ENCODE measurements around the gene OR52B6. TPM values are rescaled to one million over a fixed set of nuclear protein-coding genes. Genes with fewer than 3 reads are reported as not detected.
"Not testable (repeated sequence)": the region's sequence is repeated elsewhere in the genome, so short reads cannot be mapped to it uniquely, and the experiment has no call there.

OR52B6 gene
- total RNA-seq, 2 experiments from 2014 or later, result not detected

- H3K4me3 Mint-ChIP-seq, result no peak overlapping the region
- intact Hi-C loops (cut with DNase I, micrococcal nuclease), result no loop called here
- H3K27me3 Mint-ChIP-seq, result peaks cover 15% of the 10 kb centered on the region
- no peaks in the 10 kb centered on the region for H3K9me3 Mint-ChIP-seq (ENCODE audit: low read depth)
- CTCF ChIA-PET, result interaction anchor here (0.6 to 1.6 kb wide), 4 partner anchors 11 to 92 kb away, joined by 3 read pairs; no protein-coding TSS in a partner anchor
- peaks cover 6% of the 10 kb centered on the region for H3K4me1 Mint-ChIP-seq
- POLR2A ChIA-PET, result no interaction called here
- H3K36me3 Mint-ChIP-seq (ENCODE audit: low read depth), result no peaks in the 10 kb centered on the region
- ATAC-seq (no peak), DNase-seq (no peak)
- no peak overlapping the region for H3K27ac Mint-ChIP-seq
Measured at GRCh38 chr11:5597953-5598352, 17.3 kb downstream of the OR52B6 start.

DNA sequence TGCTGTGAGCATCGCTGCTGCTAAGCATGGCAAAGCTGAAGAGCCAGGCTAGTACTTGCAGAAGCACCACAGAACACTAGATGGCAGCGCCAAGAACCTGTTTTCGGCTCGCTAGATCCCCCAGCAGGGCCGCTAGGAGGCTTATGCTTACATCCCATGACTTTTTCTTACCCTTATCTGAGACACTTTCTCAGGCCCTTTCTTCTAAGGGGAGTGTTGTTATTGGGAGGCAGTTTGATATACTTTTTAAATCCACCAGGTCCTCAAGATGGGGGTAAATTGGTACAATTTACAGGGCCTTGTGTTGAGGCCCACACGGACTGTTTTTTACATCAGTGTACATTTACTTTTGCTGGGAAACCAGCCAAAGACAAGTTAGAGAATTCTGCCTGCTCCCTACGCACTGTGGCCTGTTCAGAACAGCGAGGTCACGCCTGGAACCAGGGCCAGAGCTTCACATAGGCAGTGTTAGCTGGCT lies 19.7 kb downstream of the OR52B6 start:
- intact Hi-C loops (cut with DNase I, micrococcal nuclease), result loop anchor here (1.0 to 2.0 kb wide), 3 partner anchors 112 to 290 kb away; partner anchors contain the start of gene OR52N2 (in 2 of the 2)
- POLR2A ChIA-PET, result no interaction called here
- H3K27me3 Mint-ChIP-seq, result peaks cover 15% of the 10 kb centered on the region

DNA sequence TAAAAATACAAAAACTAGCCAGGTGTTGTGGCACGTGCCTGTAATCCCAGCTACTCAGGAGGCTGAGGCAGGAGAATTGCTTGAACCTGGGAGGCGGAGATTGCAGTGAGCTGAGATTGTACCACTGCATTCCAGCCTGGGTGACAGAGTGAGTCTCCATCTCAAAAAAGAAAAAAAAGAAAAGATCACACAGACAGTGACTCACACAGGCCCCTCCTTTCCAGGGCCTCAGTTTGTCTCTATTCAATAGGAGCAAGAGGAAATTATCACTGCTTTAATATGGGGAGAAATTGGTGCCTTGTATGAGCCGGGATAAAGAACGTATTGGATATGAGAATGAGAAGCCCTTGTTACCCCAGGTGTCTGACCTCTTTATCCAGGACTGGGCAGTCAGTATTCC lies 22.1 kb downstream of the OR52B6 start:
- intact Hi-C loops (cut with DNase I, micrococcal nuclease), result not testable (repeated sequence)

More for the DNA sequence above, 19.7 kb downstream of the OR52B6 start:
- CTCF ChIA-PET, result interaction anchor here (0.6 to 2.2 kb wide), 8 partner anchors 8 to 290 kb away, joined by 3 to 8 read pairs (median 4); no protein-coding TSS in a partner anchor
- H3K9me3 Mint-ChIP-seq (ENCODE audit: low read depth), result no peaks in the 10 kb centered on the region
- DNase-seq (peak; percentile 78), ATAC-seq (peak; percentile 93)
- no peaks in the 10 kb centered on the region for H3K36me3 Mint-ChIP-seq (ENCODE audit: low read depth)
- peaks cover 6% of the 10 kb centered on the region for H3K4me1 Mint-ChIP-seq
- no peak overlapping the region for H3K27ac Mint-ChIP-seq
- no peak overlapping the region for H3K4me3 Mint-ChIP-seq

GRCh38 chr11:5603326-5603725 lies 22.6 kb downstream of the OR52B6 start:
- POLR2A ChIA-PET, result no interaction called here
- CTCF ChIA-PET, result interaction anchor here (0.6 to 1.7 kb wide), 2 partner anchors 126 to 207 kb away, joined by 3 to 4 read pairs; no protein-coding TSS in a partner anchor
- no peak overlapping the region for H3K27ac Mint-ChIP-seq
- no peaks in the 10 kb centered on the region for H3K36me3 Mint-ChIP-seq (ENCODE audit: low read depth)
- H3K4me1 Mint-ChIP-seq, result no peaks in the 10 kb centered on the region
- ATAC-seq (no peak), DNase-seq (no peak)
- peaks cover 5% of the 10 kb centered on the region for H3K27me3 Mint-ChIP-seq
- H3K4me3 Mint-ChIP-seq, result no peak overlapping the region
- intact Hi-C loops (cut with DNase I, micrococcal nuclease), result no loop called here
- H3K9me3 Mint-ChIP-seq (ENCODE audit: low read depth), result no peaks in the 10 kb centered on the region

More for the DNA sequence above, 22.1 kb downstream of the OR52B6 start:
- not testable (repeated sequence) for H3K4me3 Mint-ChIP-seq; H3K27ac Mint-ChIP-seq; DNase-seq; H3K4me1 Mint-ChIP-seq; H3K27me3 Mint-ChIP-seq; H3K36me3 Mint-ChIP-seq (ENCODE audit: low read depth); H3K9me3 Mint-ChIP-seq (ENCODE audit: low read depth); ATAC-seq
- POLR2A ChIA-PET, result interaction anchor here (0.7 kb wide), 1 partner anchor 82 kb away, joined by 4 read pairs; no protein-coding TSS in a partner anchor
- CTCF ChIA-PET, result interaction anchor here (0.6 kb wide), 1 partner anchor 125 kb away, joined by 3 read pairs; no protein-coding TSS in a partner anchor

DNA sequence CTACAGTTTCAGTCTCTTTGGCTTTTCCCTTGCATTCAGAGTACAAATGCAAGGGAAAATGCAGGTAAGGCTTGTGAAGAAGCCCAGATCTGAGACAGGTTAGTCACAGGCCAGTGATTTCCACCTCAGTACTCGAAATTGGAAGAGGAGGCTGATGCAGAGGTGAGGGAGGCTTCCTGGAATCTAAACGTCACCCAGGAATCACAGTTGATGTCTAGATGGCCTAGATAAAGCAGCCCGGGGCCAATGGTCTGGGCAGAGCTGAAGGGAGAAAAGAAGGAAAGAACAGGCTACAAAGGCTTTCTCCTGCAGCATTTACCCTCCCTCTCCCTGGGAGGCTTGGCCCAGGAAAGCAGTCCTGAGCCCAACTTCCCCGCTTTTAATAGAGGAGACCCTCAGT lies 24.2 kb downstream of the OR52B6 start:
- DNase-seq, result no peak
- ATAC-seq, result no peak
- intact Hi-C loops (cut with DNase I, micrococcal nuclease), result no loop called here
- POLR2A ChIA-PET, result no interaction called here
- Mint-ChIP-seq H3K27ac (no peak overlapping the region), H3K27me3 (no peaks in the 10 kb centered on the region), H3K4me1 (no peaks in the 10 kb centered on the region), H3K9me3 (ENCODE audit: low read depth) (no peaks in the 10 kb centered on the region), H3K36me3 (ENCODE audit: low read depth) (no peaks in the 10 kb centered on the region), H3K4me3 (no peak overlapping the region)
- CTCF ChIA-PET, result interaction anchor here (1.7 kb wide), 1 partner anchor 205 kb away, joined by 4 read pairs; no protein-coding TSS in a partner anchor

GRCh38 chr11:5605849-5606248 lies 25.2 kb downstream of the OR52B6 start:
- intact Hi-C loops (cut with DNase I, micrococcal nuclease), result no loop called here
- ChIA-PET CTCF (interaction anchor here (0.6 kb wide), 1 partner anchor 1489 kb away, joined by 3 read pairs; no protein-coding TSS in a partner anchor), POLR2A (interaction anchor here (0.6 kb wide), 2 partner anchors 91 to 997 kb away, joined by 3 read pairs; no protein-coding TSS in a partner anchor)
- Mint-ChIP-seq H3K27ac (no peak overlapping the region), H3K27me3 (no peaks in the 10 kb centered on the region), H3K4me3 (no peak overlapping the region), H3K36me3 (ENCODE audit: low read depth) (no peaks in the 10 kb centered on the region), H3K9me3 (ENCODE audit: low read depth) (no peaks in the 10 kb centered on the region), H3K4me1 (peaks cover 4% of the 10 kb centered on the region)
- ATAC-seq (no peak), DNase-seq (no peak)

DNA sequence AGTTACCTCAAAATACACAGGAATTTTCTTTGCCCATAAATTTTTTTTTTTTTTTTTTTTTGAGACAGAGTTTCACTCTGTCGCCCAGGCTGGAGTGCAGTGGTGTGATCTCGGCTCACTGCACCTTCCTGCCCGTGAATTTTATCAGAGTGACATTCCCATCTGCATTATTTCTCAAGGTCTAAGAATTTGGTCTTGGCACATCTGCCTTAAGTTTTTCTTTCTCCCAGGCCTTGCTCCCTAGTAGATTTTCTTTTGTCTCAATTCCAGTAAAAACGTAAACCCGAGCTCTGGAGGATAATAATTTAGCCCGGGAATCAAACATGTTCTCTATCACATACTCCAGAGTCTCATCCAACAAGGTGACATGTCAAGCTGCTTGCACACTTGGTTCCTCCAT lies 28.1 kb downstream of the OR52B6 start:
- ATAC-seq (no peak), DNase-seq (no peak)
- no peak overlapping the region for H3K27ac Mint-ChIP-seq
- CTCF ChIA-PET, result interaction anchor here (0.7 kb wide), 1 partner anchor 11 kb away, joined by 3 read pairs; no protein-coding TSS in a partner anchor
- no peak overlapping the region for H3K4me3 Mint-ChIP-seq
- H3K4me1 Mint-ChIP-seq, result peaks cover 4% of the 10 kb centered on the region
- H3K27me3 Mint-ChIP-seq, result no peaks in the 10 kb centered on the region
- no peaks in the 10 kb centered on the region for H3K9me3 Mint-ChIP-seq (ENCODE audit: low read depth)
- intact Hi-C loops (cut with DNase I, micrococcal nuclease), result no loop called here
- POLR2A ChIA-PET, result no interaction called here
- no peaks in the 10 kb centered on the region for H3K36me3 Mint-ChIP-seq (ENCODE audit: low read depth)

DNA sequence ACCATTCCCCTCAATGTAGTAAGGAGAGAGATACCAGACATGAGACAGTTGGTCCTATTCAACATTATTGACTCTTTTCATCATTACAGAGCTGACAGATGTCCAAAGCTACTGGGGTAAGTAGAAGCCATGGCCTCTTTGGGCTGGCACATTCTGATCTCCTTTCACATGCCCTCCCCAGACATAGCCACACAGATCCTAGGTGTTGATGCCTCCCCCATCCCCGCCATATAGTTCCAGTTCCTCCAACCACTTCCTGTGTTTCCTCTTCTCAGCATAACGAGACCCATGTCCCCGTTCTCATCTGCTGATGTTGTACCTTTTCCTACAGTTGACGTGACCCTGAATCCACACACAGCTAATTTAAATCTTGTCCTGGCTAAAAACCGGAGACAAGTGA lies 29.8 kb downstream of the OR52B6 start:
- no peaks in the 10 kb centered on the region for H3K36me3 Mint-ChIP-seq (ENCODE audit: low read depth)
- DNase-seq (no peak), ATAC-seq (no peak)
- peak overlapping the region; percentile 32 for H3K27ac Mint-ChIP-seq
- ChIA-PET CTCF (interaction anchor here (0.8 to 1.0 kb wide), 3 partner anchors 10 to 640 kb away, joined by 3 read pairs; no protein-coding TSS in a partner anchor), POLR2A (no interaction called here)
- H3K27me3 Mint-ChIP-seq, result no peaks in the 10 kb centered on the region
- peaks cover 4% of the 10 kb centered on the region for H3K4me1 Mint-ChIP-seq
- no peak overlapping the region for H3K4me3 Mint-ChIP-seq
- H3K9me3 Mint-ChIP-seq (ENCODE audit: low read depth), result no peaks in the 10 kb centered on the region
- intact Hi-C loops (cut with DNase I, micrococcal nuclease), result no loop called here

DNA sequence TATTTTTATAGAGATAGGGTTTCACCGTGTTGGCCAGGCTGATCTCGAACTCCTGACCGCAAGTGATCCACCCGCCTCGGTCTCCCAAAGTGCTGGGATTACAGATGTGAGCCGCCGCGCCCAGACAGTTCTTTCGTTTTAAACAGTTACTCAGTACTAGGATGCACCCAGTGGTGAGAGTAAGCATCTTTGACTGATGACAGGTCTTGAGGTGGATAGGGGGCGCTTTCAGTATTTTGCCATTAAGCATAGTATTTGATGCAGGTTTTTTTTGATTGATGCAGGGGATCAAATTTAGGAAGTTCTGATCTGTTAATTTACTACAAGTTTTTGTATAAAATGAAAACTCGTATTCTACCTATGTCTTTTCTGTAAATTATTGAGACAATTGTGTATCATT lies 30.9 kb downstream of the OR52B6 start:
- no peak for DNase-seq
- Mint-ChIP-seq H3K36me3 (ENCODE audit: low read depth) (no peaks in the 10 kb centered on the region), H3K27ac (no peak overlapping the region), H3K4me1 (peaks cover 4% of the 10 kb centered on the region), H3K27me3 (no peaks in the 10 kb centered on the region), H3K9me3 (ENCODE audit: low read depth) (no peaks in the 10 kb centered on the region), H3K4me3 (no peak overlapping the region)
- ChIA-PET CTCF (interaction anchor here (0.6 kb wide), 1 partner anchor 975 kb away, joined by 3 read pairs; the partner anchor contains the start of gene OR51D1), POLR2A (no interaction called here)
- intact Hi-C loops (cut with DNase I, micrococcal nuclease), result no loop called here
- no peak for ATAC-seq

DNA sequence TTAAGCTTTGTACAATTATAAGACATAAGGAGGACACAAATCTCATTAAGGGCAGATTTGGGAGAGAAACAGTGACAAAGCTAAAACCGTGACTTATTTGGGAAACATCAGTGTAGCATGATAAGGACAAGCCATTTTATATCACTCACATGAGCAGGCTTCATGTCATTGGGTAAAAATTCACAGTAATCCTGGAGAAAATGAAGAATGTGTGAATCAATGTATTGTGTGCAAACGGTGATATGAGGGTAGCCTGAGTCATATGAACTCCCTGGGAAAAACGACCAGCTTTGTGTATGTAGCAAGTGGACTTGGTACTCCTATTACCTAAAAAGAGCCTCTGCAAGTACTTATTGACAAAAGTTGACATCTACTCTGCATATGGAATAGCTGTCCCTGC lies 38.1 kb downstream of the OR52B6 start:
- Mint-ChIP-seq H3K27ac (no peak overlapping the region), H3K27me3 (no peaks in the 10 kb centered on the region), H3K4me3 (no peak overlapping the region), H3K36me3 (ENCODE audit: low read depth) (peaks cover 2% of the 10 kb centered on the region), H3K9me3 (ENCODE audit: low read depth) (no peaks in the 10 kb centered on the region), H3K4me1 (peaks cover 2% of the 10 kb centered on the region)
- ChIA-PET POLR2A (no interaction called here), CTCF (no interaction called here)
- no peak for DNase-seq
- intact Hi-C loops (cut with DNase I, micrococcal nuclease), result no loop called here
- no peak for ATAC-seq

DNA sequence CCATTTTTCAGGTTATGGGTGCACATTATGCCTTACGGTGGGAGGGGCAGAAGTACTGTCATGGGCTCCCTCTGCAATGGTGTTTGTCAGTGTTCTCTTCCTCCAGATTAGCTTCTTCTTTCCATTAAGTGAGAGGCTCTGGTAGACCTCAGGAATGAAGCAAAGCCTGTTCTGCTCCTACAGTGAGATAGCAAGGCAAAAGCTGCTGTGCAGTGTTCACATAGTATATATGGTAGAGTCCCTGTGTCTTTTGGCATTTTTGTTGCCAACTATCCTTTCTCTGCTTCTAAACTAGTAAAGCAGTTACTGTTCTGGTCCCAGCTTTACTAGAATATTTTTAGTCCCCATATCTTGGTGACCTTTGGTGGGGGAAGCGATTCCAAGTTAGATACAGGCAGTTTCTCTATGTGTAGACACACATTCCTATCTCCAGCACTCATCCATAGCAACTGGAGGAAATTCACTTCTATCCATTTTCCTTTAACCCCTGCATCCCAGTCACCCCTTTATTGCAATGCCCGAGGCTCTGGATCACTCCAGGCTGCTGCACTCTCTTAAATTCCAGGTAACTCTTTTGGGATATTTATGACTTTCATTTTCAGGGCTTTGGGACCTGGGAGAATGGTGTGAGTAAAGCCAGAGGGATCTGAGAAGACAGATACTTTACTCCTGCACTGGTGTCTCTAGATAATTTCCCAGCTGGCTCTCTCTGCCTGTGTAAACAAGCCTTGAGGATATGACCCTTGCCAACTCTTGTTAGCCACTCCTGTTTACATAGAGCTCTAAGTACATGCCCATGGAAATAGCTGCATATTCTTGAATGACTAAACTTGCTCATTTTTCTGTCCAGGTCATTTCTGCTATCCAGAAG lies 40.2 kb downstream of the OR52B6 start:
- Mint-ChIP-seq H3K27me3 (no peaks in the 10 kb centered on the region), H3K9me3 (ENCODE audit: low read depth) (no peaks in the 10 kb centered on the region), H3K4me3 (no peak overlapping the region), H3K36me3 (ENCODE audit: low read depth) (peaks cover 4% of the 10 kb centered on the region), H3K27ac (no peak overlapping the region), H3K4me1 (peaks cover 12% of the 10 kb centered on the region)
- ChIA-PET CTCF (interaction anchor here (1.6 kb wide), 1 partner anchor 64 kb away, joined by 4 read pairs; the partner anchor contains the start of gene TRIM5), POLR2A (no interaction called here)
- no peak for DNase-seq
- no peak for ATAC-seq
- intact Hi-C loops (cut with DNase I, micrococcal nuclease), result loop anchor here in 1 of 2 experiments (10.0 kb wide), 2 partner anchors 614 to 1016 kb away; partner anchors contain the start of genes CNGA4, FHIP1B and TRIM68

All from activated CD4-positive, alpha-beta T cell treated with anti-CD3 and anti-CD28 coated beads for 36 hours (primary cell).